GM21737 (cell line): ENCODE results near the gene VEPH1.

Source experiments
- ATAC-seq: cut with Tn5 transposase; IDR thresholded peaks from one replicate; pipeline ENCODE4 v1.9.1; 2021; ENCODE audit warnings: mild to moderate bottlenecking, moderate library complexity; ENCODE audit not compliant: unreplicated experiment

The VEPH1 gene

DNA sequence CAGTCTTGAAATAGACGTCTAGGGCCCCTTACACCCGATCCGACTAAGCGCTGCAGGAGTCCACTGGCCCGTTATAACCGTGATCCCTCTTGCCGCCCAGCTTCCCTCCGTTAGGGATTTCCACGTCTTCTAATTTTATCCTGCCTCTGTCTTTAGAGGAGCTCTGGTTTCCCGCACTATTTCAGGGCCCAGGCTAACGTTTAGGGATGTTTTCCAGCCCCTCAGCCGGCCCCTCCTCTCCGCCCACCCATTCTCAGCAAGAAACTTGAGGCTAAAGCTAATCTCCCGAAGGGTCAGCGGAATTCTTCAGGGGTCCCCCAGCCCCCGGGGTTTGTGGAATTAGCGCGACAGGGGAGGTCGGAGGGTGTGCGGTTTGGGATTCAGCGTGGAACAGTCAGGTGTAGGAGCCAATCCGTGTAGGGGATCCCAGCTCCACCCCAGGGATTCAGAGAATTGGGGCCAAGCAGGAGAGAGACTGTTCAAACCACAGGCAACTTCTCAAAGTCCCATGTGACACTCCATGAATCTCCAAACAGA lies 65.0 kb downstream of the VEPH1 start:
- no peak for ATAC-seq

DNA sequence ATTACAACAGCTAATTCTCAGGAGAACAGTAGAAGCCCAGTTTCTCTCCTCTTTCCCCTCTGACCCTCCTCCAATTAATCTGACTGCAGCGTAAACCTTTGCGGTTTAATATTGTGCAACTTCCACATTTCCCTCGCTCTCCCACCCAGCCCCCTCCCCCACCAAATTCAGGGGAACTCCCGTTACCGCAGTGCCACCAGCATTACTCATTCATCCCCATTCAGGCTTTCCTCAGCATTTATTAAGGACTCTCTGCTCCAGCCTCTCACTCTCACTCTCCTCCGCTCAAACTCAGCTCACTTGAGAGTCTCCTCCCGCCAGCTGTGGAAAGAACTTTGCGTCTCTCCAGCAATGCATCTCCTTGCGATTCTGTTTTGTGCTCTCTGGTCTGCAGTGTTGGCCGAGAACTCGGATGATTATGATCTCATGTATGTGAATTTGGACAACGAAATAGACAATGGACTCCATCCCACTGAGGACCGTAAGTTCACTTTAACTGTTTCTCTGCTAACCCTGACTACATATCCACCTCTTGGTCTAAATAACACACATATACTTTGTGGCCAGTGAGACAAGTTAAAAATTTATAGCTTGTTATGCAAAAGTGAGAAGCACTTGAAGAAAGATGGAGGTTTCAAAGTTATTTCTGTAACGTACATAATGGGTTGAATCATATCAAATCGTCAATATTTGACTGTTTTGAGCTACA lies 66.5 kb downstream of the VEPH1 start, which contains the start of gene PTX3:
PTX3 (plus strand) TSS at position 268 of the 709 bp plus-strand sequence; CDS start at position 352, 84 bp downstream.
- no peak for ATAC-seq

DNA sequence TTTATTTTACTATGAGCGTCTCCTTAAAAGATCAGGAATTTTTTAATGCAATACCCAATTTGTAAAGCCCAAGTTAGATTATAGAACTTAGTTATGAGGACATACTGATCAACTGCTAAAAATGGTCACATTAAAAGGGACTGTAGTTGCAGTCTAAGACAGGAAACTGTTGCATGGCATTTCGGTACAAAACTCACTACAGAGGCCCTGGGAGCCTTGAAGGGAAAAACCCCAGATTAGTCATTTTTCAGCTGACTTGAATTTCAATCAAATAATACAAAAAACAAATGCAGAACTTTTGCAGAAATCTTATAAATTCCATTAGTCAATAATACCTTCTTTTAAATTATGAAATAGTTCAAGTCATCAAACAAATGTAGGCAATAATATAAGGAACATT lies 73.5 kb downstream of the VEPH1 start:
- no peak for ATAC-seq

- no peak for ATAC-seq
These were observed 74.4 kb downstream of the VEPH1 start for GRCh38 chr3:157428853-157429252.

DNA sequence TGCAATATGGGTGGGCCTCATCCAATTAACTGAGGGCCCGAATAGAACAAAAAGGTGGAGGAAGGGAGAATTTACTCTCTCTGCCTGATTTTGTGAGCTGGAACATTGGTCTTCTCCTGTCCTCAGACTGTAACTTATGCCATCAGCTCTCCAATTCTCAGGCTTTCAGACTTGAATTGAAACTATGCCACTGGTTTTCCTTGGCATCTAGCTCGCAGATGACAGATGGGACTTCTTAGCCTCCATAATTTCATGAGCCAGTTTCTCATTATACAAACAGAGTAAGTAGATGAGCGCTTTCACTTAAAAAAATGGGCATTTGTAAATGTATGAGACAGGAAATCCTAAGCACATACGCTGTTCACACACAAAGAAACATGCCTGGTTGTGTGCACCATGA lies 75.3 kb downstream of the VEPH1 start:
- ATAC-seq, result no peak

DNA sequence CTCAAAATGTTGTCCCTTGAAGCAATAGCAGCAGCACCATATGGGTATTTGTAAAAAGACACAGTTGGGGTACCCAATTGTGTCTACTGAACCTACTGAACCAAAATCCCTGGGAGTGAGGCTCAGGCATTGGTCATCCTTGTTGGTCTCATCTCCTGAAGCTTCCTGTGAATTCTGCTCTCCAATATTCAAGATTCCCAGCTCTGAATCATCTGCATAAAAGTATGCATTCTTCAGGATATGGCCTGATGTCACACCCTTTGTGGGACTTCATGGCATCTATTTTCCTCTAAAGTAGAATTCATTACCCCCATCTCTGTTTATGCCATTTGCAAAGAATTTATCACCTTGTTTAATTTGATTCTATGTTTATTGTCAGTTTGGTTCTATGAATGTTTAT lies 79.9 kb downstream of the VEPH1 start:
- no peak for ATAC-seq

DNA sequence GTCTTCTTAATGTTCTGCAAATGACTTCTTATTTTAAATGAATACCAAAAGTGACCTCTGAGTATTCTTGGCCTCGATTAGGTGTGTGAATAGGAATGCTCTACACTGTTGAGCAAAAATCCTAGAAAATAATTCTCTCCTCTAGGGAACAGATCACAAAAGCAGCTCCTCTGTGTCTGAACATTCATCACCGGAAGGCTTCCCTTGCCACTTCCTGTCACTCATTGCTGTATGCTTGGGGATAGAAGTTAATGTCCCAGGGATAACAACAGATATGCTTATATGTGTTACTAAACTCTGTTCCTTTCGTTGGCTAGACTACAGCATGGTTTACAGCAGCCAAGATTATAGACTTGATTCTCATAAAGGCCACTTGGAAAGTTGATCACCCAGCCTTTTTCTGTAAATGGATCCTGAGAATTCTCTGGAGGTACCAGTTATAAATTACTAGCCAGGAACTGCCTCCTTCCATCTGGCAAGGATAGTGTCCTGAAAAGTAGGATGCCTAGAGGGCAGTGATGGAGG lies 82.5 kb downstream of the VEPH1 start:
- ATAC-seq, result no peak

- no peak for ATAC-seq
These were observed 85.1 kb downstream of the VEPH1 start for GRCh38 chr3:157418104-157418503.

DNA sequence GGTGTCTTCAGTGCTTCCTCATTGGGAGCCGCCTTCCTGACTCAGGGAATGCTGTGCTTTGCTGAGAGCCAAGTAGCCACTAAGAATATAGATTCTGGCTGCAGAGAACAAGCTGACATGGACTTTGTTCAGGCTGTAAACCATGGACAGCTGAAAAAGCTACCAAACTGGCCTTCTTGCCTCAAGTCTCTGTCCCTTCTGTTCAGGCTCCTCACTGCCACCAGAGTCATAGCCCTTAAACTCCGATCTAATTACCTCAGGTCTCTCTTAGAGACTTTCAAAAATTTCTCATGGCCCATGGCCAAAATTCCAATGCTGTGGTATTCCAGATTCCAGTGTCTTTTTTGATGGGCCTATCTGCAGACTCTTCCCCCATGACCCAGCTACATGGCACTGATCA lies 86.0 kb downstream of the VEPH1 start:
- ATAC-seq, result no peak

- no peak for ATAC-seq
These were observed 86.7 kb downstream of the VEPH1 start for GRCh38 chr3:157416347-157417087.

GRCh38 chr3:157414861-157415260 lies 88.4 kb downstream of the VEPH1 start:
- ATAC-seq, result no peak

DNA sequence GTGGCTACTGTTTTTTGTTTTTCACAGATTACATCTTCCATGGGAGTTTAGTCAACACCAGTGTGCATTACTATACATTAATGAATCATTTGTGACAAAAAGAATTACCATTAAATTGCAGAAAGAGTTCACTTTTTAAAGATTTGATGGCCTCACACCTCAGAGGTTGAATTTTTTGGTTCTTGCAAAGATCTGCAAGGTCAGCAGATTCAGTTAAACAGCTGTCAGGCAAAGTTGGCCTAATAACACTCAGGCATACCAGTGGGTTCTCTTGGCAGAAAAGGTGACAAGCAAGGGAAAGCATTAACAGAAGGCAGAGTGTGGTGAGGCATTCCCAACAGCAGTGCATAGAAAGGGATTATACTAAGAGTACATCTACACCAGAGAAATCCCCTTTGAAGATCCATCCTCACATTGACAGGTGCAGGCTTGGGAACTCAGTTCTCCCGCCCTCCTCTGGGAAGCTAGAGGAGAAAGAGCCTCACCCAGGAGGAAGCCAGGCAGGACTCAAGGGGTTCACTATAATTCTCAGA lies 90.8 kb downstream of the VEPH1 start:
- no peak for ATAC-seq

DNA sequence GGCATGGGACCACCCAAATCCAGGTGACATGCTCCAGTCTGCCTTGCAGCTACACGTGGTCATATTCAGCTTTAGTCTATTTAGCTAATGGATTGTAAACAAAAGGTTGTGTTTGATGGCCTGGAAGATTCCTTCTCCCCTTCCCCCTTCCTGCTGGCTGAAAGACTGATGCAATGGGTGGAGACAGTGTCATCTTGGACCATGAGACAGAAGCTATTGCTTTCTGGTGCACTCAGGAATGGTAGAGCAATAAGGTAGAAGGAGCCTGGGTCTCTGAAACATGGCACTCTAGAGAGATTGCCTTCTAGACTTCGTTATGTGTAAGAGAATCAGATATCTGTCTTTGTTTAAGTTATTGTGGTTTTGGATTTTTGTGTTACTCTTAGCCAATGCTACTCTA lies 92.3 kb downstream of the VEPH1 start:
- no peak for ATAC-seq

GRCh38 chr3:157409516-157409915 lies 93.7 kb downstream of the VEPH1 start:
- no peak for ATAC-seq

- no peak for ATAC-seq
These were observed 94.6 kb downstream of the VEPH1 start for GRCh38 chr3:157408499-157409149.

DNA sequence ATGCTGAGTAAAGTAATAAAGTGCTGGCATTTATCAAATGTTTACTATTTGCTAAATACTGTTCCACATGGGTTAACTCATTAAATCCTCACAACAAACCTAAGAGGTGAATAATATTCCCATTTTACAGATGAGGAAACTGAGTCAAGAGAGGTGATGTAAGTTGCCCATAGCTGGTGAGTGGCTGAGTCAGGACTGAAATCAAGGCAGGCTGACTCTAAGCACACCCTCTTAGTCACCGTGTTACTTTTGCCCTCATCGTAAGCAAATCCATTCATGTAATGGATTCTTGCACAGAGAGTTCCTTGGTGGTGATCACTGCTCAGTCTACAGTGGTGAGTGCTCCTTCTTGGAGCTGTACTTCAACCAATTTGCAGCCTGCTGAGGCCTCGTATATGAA lies 95.4 kb downstream of the VEPH1 start:
- no peak for ATAC-seq

DNA sequence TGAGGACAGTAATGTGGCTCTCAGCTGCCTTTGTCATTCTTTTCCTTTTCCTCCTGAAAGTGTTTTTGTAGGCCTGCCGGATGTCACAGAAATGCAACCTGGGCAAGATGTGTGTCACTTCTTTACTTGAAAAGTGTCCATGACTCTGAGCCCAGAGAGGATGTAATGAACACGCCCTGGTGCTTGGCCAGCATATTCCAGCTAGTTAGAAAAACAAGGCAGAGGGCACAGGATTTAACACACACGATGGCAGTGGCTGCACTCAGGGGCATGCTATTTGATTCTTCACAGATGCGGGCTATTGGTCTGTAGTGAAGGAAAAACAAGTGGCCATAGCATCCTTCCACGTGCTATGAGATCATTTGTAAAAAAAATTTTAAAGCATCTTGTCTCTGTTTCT lies 96.8 kb downstream of the VEPH1 start:
- ATAC-seq, result no peak

DNA sequence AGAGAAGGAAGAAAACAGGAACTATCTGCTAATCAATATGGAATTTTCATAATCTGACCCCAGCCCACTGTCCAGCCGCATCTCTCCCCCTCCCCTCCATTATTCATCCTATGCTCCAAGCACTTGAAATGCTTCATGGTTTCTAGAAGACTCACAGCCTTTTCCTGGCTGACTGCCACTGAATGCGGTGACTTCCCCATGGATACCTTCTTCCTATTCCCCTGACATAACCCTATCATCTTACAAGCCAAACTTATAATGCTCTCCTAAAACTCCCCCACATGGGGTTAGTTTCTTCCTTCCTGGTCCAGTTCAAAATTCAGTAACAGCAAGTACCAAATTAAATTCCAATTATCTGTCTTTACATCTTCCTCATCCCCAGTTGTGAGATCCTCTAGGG lies 97.8 kb downstream of the VEPH1 start:
- no peak for ATAC-seq

DNA sequence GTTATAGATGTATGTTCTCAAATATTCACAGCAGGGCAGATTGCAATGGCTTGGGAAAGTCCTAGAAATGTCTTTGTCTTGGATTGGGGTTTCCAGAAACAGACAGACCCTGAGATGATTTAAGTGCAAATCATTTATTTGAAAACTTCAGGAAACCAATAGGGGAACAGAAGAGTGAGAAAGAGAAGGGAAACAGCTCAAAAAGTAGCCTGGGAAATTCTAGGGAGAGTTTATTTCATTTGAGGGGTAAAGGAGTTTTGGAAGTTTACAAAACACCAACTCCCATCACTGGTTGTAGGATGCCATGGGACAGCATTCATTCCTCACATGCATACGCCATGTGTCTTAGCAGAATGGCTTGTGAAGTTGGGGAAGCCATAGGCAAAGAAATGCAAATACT lies 98.8 kb downstream of the VEPH1 start:
- no peak for ATAC-seq

- ATAC-seq, result no peak
These were observed 104.6 kb downstream of the VEPH1 start for GRCh38 chr3:157398598-157398997.

DNA sequence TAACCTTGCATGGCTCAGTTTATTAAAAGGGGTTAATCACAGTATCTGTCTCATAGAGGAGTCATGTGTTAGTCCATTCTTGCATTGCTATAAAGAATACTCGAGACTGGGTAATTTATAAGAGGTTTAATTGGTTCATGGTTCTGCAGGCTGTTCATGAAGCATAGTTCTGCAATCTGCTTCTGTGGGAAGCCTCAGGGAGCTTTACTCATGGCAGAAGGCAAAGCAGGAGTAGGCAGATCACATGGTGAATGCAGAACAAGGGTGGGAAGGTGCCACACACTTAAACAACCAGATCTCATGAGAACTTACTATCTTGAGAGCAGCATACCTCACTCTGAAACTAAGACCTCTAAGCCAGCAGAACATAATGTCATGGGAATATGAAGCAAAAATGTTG lies 108.8 kb downstream of the VEPH1 start:
- ATAC-seq, result no peak
